Measurements from ENCODE around the gene MFAP2. TPM values are rescaled to one million over a fixed set of nuclear protein-coding genes. Genes with fewer than 3 reads are reported as not detected.

MFAP2 gene
- total RNA-seq, 1 experiment from 2014 or later, result 0.50 TPM

- no peaks in the 10 kb centered on the region for H3K4me1 Mint-ChIP-seq (ENCODE audit: low read depth, unreplicated experiment)
- no peak for DNase-seq
- CTCF ChIA-PET, result no interaction called here
Measured at GRCh38 chr1:16969651-16970050, 10.8 kb downstream of the MFAP2 start.

GRCh38 chr1:16969057-16969611 lies 11.3 kb downstream of the MFAP2 start:
- no peak for DNase-seq
- Mint-ChIP-seq H3K9me3 (ENCODE audit: low read depth, unreplicated experiment) (no peaks in the 10 kb centered on the region), H3K27me3 (ENCODE audit: unreplicated experiment) (no peaks in the 10 kb centered on the region), H3K36me3 (ENCODE audit: insufficient read depth, unreplicated experiment) (peaks cover 3% of the 10 kb centered on the region), H3K27ac (ENCODE audit: unreplicated experiment) (no peak overlapping the region), H3K4me1 (ENCODE audit: low read depth, unreplicated experiment) (no peaks in the 10 kb centered on the region), H3K4me3 (ENCODE audit: low read depth, unreplicated experiment) (no peak overlapping the region)
- TF ChIP-seq CTCF (IDR thresholded peaks at IDR 0.05; ENCODE audit: unreplicated experiment), result no peak
- intact Hi-C loops (cut with micrococcal nuclease; ENCODE audit: unreplicated experiment), result no loop called here
- CTCF ChIA-PET, result no interaction called here
- BruUV-seq (replicated peaks), result no TSS peak

More at GRCh38 chr1:16969651-16970050, 10.8 kb downstream of the MFAP2 start:
- Mint-ChIP-seq H3K27ac (ENCODE audit: unreplicated experiment) (no peak overlapping the region), H3K4me3 (ENCODE audit: low read depth, unreplicated experiment) (no peak overlapping the region), H3K9me3 (ENCODE audit: low read depth, unreplicated experiment) (no peaks in the 10 kb centered on the region), H3K36me3 (ENCODE audit: insufficient read depth, unreplicated experiment) (peaks cover 3% of the 10 kb centered on the region), H3K27me3 (ENCODE audit: unreplicated experiment) (no peaks in the 10 kb centered on the region)
- TF ChIP-seq CTCF (IDR thresholded peaks at IDR 0.05; ENCODE audit: unreplicated experiment), result no peak
- intact Hi-C loops (cut with micrococcal nuclease; ENCODE audit: unreplicated experiment), result no loop called here
- BruUV-seq (replicated peaks), result no TSS peak

- Mint-ChIP-seq H3K4me1 (ENCODE audit: low read depth, unreplicated experiment) (no peaks in the 10 kb centered on the region), H3K9me3 (ENCODE audit: low read depth, unreplicated experiment) (no peaks in the 10 kb centered on the region), H3K36me3 (ENCODE audit: insufficient read depth, unreplicated experiment) (peaks cover 3% of the 10 kb centered on the region), H3K4me3 (ENCODE audit: low read depth, unreplicated experiment) (no peak overlapping the region), H3K27ac (ENCODE audit: unreplicated experiment) (no peak overlapping the region), H3K27me3 (ENCODE audit: unreplicated experiment) (no peaks in the 10 kb centered on the region)
- BruUV-seq (replicated peaks), result no TSS peak
- no peak for DNase-seq
- intact Hi-C loops (cut with micrococcal nuclease; ENCODE audit: unreplicated experiment), result no loop called here
- TF ChIP-seq CTCF (IDR thresholded peaks at IDR 0.05; ENCODE audit: unreplicated experiment), result no peak
- CTCF ChIA-PET, result no interaction called here
Measured at GRCh38 chr1:16968372-16968771, 12.0 kb downstream of the MFAP2 start.

- Mint-ChIP-seq H3K4me1 (ENCODE audit: low read depth, unreplicated experiment) (no peaks in the 10 kb centered on the region), H3K27me3 (ENCODE audit: unreplicated experiment) (no peaks in the 10 kb centered on the region), H3K4me3 (ENCODE audit: low read depth, unreplicated experiment) (no peak overlapping the region), H3K27ac (ENCODE audit: unreplicated experiment) (no peak overlapping the region), H3K9me3 (ENCODE audit: low read depth, unreplicated experiment) (no peaks in the 10 kb centered on the region), H3K36me3 (ENCODE audit: insufficient read depth, unreplicated experiment) (peaks cover 3% of the 10 kb centered on the region)
- intact Hi-C loops (cut with micrococcal nuclease; ENCODE audit: unreplicated experiment), result no loop called here
- no peak for DNase-seq
- TF ChIP-seq CTCF (IDR thresholded peaks at IDR 0.05; ENCODE audit: unreplicated experiment), result no peak
- no TSS peak for BruUV-seq (replicated peaks)
- CTCF ChIA-PET, result no interaction called here
Measured at GRCh38 chr1:16967962-16968361, 12.5 kb downstream of the MFAP2 start.
